ENCODE results near the gene C2CD4C.

C2CD4C gene

GRCh38 chr19:401866-402511 lies 7.0 kb downstream of the C2CD4C start:
- TF ChIP-seq POLR2AphosphoS5 (IDR thresholded peaks at IDR 0.05; ENCODE audit: low read depth, low read length) (no peak), FOXP2 (optimal IDR thresholded peaks at IDR 0.05; ENCODE audit: borderline replicate concordance, extremely low read depth, extremely low read length, insufficient read depth) (peak; percentile 11)

- TF ChIP-seq FOXP2 (optimal IDR thresholded peaks at IDR 0.05; ENCODE audit: borderline replicate concordance, extremely low read depth, extremely low read length, insufficient read depth): no peak
Observed at GRCh38 chr19:400976-401865, 7.7 kb downstream of the C2CD4C start.

- TF ChIP-seq REST (IDR thresholded peaks at IDR 0.05; ENCODE audit: insufficient read depth in 1 of 2, low read depth in 2 of 2, low read length in 2 of 2) (no peak), SIN3A (IDR thresholded peaks at IDR 0.05; ENCODE audit: borderline replicate concordance, insufficient read depth, low read length) (no peak), POLR2AphosphoS5 (IDR thresholded peaks at IDR 0.05; ENCODE audit: low read depth, low read length) (no peak), FOXP2 (optimal IDR thresholded peaks at IDR 0.05; ENCODE audit: borderline replicate concordance, extremely low read depth, extremely low read length, insufficient read depth) (no peak), TAF1 (IDR thresholded peaks at IDR 0.05; ENCODE audit: borderline replicate concordance, insufficient read depth, low read length) (no peak)
Observed at GRCh38 chr19:399370-399769, 9.6 kb downstream of the C2CD4C start.

- no peak for TF ChIP-seq FOXP2 (optimal IDR thresholded peaks at IDR 0.05; ENCODE audit: borderline replicate concordance, extremely low read depth, extremely low read length, insufficient read depth)
- no peak for TF ChIP-seq SIN3A (IDR thresholded peaks at IDR 0.05; ENCODE audit: borderline replicate concordance, insufficient read depth, low read length)
- no peak for TF ChIP-seq TAF1 (IDR thresholded peaks at IDR 0.05; ENCODE audit: borderline replicate concordance, insufficient read depth, low read length)
- no peak for TF ChIP-seq POLR2AphosphoS5 (IDR thresholded peaks at IDR 0.05; ENCODE audit: low read depth, low read length)
- no peak for TF ChIP-seq REST (IDR thresholded peaks at IDR 0.05; ENCODE audit: insufficient read depth in 1 of 2, low read depth in 2 of 2, low read length in 2 of 2)
Observed at GRCh38 chr19:398719-399118, 10.2 kb downstream of the C2CD4C start.

GRCh38 chr19:397941-398706 lies 10.8 kb downstream of the C2CD4C start:
- TF ChIP-seq SIN3A (IDR thresholded peaks at IDR 0.05; ENCODE audit: borderline replicate concordance, insufficient read depth, low read length) (no peak), TAF1 (IDR thresholded peaks at IDR 0.05; ENCODE audit: borderline replicate concordance, insufficient read depth, low read length) (no peak), POLR2AphosphoS5 (IDR thresholded peaks at IDR 0.05; ENCODE audit: low read depth, low read length) (no peak), FOXP2 (optimal IDR thresholded peaks at IDR 0.05; ENCODE audit: borderline replicate concordance, extremely low read depth, extremely low read length, insufficient read depth) (no peak), REST (IDR thresholded peaks at IDR 0.05; ENCODE audit: insufficient read depth in 1 of 2, low read depth in 2 of 2, low read length in 2 of 2) (no peak)
